HG03460 (cell line): ENCODE results near the gene UNKL.
"Not testable (repeated sequence)": the region's sequence is repeated elsewhere in the genome, so short reads cannot be mapped to it uniquely, and the experiment has no call there.

ENCODE experiments used
- ATAC-seq: cut with Tn5 transposase; IDR thresholded peaks from one replicate; pipeline ENCODE4 v1.9.1; 2021; ENCODE audit not compliant: unreplicated experiment

The UNKL gene

DNA sequence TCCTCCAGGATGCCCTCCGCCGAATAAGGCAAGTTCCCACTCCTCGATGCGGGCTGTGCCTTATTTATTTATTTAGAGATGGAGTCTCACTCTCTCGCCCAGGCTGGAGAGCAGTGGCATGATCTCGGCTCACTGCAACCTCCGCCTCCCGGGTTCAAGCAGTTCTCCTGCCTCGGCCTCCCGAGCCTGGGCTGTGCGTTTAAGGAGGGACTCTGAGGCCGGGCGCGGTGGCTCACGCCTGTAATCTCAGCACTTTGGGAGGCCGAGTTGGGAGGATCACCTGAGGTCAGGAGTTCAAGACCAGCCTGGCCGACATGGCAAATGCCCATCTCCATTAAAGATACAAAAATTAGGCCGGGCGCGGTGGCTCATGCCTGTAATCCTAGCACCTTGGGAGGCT is 86.4 kb downstream of the UNKL start:
- not testable (repeated sequence) for ATAC-seq

DNA sequence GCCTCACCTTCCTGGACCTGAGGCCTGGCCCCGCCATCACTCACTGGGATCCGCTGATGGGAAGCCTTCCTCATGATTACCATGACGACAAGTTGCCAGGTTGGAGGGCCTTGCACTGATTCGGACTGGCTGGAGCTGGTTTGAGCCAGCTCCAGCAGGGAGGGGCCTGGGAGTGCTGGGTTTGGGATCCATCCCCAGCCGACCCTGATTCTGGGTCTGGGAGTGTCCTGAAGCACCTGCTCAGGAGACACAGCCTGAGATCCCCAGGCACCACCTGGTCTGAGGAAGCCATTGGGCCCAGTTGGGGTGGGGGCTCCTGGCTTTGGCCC is 86.9 kb downstream of the UNKL start:
- no peak for ATAC-seq

GRCh38 chr16:1326946-1327618 is 87.4 kb downstream of the UNKL start:
- no peak for ATAC-seq

- ATAC-seq = no peak
Measured at GRCh38 chr16:1326391-1326790, 88.1 kb downstream of the UNKL start.

GRCh38 chr16:1325673-1326371 is 88.7 kb downstream of the UNKL start:
- ATAC-seq = no peak

- no peak for ATAC-seq
Measured at GRCh38 chr16:1325261-1325660, 89.2 kb downstream of the UNKL start.

DNA sequence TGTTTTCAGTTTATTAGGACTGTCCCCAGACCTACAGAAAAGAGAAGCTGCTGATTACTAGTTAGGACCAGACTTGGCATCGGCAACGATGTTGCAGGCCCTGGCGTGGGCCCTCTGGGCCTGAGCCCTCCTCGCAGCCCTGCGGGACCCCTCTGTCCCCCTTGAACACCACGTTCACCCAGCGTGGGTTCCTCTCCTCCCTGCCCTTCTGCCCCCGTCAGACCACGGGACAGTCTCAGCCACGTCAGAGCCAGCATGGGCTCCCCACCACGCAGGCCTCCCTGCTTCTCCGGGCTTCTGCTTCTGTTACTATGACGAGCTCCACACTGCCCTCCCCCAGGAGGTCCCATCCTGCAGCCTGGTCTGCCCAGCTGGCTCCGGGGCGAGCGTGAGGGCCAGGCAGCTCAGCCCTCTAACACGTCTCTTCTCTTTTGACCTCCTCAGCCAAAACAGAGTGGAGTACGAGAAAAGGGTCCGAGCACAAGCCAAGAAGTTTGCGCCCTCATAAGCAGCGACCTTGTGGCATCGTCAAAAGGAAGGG is 90.1 kb downstream of the UNKL start:
- no peak for ATAC-seq

DNA sequence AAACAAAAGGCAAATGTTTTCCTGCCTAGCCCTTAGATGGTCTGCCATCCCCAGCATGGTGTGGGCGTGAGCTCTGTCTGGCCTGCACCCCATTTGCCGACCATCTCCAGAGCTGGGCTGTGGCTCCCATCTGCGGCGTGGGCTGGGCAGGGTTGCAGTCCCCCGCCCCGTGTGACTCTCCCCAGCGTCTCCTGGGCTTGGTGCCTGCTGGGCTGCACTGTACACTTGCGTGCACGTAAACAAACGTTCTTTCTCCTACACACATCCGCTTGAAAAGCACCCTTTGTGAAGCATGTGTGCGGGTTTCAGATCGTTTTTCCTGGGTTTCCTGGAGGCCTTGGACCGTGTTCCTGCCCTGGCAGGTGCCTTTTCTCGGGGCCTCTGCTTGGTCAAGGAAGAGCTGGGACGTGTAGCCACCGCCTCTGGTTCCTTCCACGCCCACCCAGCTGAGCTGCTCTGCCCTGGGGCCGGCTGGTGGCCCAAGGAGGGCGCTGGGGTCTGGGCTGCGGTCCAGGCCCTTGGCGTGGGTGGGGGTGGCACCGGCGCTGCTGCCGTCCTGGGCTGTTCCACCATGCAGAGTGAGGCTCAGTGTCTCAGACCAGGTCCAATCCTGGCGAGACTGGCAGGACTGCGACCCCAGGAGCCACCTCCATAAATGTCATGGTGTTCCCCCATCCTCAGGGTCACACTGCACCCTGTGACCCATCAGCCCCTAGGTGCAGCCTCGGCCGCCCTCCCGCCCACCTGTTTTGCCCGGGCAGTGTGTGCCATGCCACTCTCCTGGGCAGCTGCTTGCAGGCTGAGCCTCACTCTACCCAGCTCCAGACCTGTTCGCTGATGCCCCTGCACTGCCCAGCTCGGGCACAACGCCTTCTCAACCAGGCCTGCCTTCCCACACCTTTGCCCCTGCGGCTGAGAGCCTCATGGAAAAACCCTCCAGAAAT is 90.9 kb downstream of the UNKL start:
- no peak for ATAC-seq

DNA sequence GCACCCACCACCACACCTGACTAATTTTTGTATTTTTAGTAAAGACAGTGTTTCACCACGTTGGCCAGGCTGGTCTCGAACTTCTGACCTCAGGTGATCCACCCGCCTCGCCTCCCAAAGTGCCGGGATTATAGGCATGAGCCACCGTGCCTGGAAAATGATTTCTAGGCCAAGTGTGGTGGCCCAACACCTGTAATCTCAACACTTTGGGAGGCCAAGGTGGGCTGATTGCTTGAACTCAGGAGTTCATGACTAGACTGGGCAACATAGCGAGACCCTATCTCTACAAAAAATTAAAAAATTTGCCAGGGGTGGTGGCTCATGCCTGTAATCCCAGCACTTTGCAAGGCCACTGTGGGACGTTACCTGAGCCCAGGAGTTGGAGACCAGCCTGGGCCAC is 92.1 kb downstream of the UNKL start:
- no peak for ATAC-seq

DNA sequence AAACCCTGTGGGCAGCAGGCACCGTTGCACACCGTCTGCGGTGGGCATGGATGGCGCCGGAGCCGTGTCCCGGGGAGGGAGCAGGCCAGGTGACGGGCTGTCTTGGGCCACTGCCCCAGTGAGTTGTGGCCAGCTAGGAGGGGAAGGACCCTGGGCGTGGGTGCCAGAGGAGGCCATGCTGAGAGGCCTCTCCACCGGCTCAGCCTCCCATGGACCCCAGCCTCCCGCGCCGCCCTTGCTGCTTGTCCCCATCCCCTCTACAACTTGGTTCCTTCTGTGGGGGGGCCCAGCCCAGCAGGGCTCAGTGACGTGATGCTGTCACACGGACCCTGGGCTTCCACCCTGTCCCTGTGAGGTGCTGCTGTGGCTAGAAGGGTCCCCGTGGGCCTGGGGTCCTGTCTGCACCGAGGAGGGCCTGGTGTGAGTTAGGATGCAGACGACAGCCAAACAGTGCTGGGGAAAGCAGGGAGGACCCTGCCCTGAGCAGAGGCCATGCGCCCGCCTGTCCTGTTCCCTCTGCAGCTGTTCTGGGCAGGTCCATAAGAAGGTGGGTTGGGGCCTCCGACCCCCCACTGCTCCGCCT is 93.8 kb downstream of the UNKL start:
- no peak for ATAC-seq

GRCh38 chr16:1320097-1320496 is 94.4 kb downstream of the UNKL start:
- ATAC-seq = no peak

- no peak for ATAC-seq
Measured at GRCh38 chr16:1319041-1319440, 95.5 kb downstream of the UNKL start.

DNA sequence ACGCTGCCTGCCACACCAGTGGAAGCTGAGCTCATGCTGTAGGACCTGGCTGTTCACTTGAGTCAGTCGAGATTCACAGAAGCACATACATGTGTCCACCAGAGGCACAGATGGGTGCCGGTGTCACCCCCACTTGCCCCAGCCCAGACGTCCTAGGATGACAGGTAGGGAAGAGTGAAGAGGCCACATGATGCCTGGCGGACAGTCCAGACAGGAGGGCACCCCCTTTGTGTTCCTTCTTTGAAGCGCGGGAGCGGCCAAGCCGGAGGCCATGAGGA is 96.3 kb downstream of the UNKL start:
- ATAC-seq = no peak

GRCh38 chr16:1317479-1318267 is 96.8 kb downstream of the UNKL start:
- no peak for ATAC-seq

- no peak for ATAC-seq
Measured at GRCh38 chr16:1316033-1316405, 98.5 kb downstream of the UNKL start.

DNA sequence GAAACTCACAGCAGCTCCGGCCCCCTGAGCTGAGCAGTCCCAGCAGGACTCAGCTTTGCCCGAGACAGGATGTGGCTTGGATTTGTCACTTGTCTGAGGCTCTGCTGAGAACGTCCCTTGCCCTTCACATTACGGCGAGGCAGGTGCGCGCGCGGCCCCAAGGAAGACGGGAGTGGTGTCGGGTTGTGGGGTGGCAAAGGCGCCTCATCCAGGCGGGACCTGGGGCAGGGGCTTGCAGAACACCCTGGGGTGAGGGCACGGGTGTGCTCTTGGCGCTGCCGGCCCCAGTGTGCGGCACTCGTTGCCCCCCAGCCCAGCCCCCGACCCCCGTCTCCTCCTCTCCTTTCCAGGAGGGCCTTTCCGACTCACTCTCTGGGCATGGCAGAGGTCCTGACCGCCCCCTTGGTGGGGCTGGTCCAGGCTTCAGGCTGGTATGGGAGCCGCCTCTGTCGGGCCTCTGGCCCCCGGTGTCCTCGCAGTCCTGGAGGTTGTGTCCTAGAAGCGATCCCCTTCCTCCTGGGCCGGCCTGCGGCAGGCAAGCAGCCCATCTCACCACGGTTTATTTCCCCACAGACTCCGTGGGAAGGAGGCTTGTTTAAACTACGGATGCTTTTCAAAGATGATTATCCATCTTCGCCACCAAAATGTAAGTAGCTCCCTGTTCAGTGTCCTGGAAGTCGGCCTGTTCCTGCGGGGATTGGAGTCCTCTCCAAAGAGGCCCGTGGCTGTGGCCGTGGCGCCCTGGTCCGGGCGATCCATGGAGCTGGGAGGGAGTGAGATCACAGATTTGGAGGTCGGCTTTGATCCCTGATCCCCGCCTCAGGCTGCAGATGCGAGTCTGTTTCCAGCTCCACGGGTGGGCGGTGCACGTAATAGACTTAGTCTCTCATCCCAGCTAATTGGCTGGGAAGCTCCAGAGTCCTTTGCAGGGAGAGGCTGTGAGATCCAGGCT is 99.1 kb downstream of the UNKL start:
- no peak for ATAC-seq

- ATAC-seq = no peak
Measured at GRCh38 chr16:1314399-1315068, 100.0 kb downstream of the UNKL start.

- no peak for ATAC-seq
Measured at GRCh38 chr16:1313721-1314369, 100.7 kb downstream of the UNKL start.
